NCI-H345 (cell line): ENCODE data around the gene ASTE1.
"Not testable (repeated sequence)": the region's sequence is repeated elsewhere in the genome, so short reads cannot be mapped to it uniquely, and the experiment has no call there.

Experiments used
- DNase-seq: peaks from one replicate; lab custom pipeline; 2025; lab: John Stamatoyannopoulos, UW

Gene ASTE1

DNA sequence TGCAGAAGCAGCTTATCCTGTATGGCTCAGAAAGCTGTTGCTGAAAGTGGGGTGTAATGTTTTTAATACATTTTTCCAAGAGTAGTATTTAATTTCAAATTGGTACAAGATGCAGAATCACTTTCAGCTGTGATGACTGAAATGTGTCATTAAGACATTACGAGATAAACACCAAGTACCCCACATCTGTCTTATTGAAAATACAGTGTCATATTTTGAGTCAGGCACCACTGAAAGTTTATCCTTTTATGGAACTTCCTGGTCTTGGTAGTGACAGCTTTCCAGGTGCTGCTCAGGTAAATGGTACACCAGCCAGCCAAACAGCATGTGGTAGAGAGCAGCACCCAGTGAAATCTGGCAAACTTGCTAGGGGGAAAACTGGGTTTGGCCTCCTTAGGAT is 16.9 kb downstream of the ASTE1 start:
- DNase-seq = no peak

DNA sequence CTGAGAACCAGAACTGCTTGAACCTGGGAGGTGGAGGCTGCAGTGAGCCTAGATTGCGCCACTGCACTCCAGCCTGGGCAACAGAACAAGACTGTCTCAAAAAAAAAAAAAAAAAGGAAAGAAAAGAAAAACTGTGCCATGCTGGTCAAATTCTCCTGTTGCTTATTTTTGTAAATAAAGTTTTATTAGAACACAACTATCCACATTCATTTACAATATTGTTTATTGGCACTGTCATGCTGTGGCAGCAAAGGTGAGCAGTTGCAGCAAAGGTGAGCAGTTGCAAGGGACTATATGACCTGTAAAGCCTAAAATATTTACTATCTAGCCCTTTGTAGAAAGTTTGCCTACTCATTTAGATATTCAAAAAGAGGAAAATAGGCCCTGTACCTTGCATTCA is 18.3 kb downstream of the ASTE1 start:
- DNase-seq = no peak

DNA sequence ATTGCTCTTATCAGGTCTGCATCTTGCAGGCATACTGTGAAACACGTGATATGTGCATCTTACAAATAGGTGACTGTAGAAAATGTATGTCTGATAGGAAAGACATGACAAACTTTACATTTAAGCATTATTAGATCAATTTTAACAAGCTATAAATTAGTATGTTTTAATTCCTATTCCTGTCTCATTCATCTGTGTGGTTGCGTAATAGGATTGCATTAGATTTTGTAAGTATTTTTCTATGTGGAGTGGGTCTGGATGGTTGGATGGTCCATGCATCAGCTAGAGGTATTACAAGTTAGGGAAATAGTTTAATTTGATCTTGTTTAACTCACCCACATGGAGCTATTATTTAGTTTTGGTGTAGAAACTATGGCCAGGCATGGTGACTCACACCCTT is 18.8 kb downstream of the ASTE1 start:
- no peak for DNase-seq

DNA sequence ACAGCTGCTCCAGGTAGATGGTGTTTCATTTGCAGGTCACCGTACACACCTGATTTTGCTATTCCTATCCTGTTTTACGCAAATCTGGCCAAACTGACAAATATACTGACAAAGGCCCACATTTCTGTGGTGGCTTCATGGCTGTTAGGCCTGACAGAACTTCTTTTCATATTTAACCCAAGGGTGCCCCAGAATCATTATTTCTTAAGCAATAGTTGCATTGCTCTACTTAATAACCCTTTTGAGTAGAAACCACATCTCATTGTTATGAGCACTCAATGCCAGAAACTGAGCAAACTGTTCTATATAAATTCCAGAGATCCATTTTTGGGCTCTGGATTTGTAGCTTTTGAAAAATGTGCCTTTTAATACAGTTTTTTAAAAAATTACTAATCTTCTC is 19.4 kb downstream of the ASTE1 start:
- DNase-seq = no peak

DNA sequence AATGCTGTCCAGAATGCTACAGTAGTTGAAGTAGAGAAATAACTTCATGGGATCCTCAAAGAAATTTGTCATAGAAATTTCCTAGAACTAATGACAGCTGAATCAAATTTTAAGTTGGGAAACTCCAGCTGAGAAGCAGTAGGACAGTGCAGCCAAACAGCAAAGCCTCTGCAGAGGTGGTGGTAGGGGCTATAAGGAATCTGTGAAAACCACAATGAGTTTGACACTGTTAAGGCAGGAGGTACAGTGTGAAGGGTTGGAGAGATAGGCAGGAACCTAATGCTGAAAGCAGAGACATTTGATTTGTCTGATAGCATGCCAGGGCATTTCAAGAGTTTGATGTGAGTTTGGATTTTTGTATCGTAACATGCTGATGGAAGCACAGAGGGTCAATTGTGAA is 22.0 kb downstream of the ASTE1 start:
- no peak for DNase-seq

DNA sequence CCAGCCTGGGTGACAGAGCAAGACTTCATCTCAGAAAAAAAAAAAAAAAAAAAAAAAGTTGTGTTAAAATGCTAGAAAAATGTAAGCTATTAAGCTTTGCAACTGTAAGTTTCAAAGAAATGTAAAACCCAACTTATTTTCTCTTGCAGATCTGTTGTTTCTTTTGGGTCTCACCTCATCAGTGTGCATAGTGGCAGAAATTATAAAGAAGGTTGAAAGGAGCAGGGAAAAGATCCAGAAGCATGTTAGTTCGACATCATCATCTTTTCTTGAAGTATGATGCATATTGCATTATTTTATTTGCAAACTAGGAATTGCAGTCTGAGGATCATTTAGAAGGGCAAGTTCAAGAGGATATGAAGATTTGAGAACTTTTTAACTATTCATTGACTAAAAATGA is 25.6 kb downstream of the ASTE1 start:
- DNase-seq = no peak

DNA sequence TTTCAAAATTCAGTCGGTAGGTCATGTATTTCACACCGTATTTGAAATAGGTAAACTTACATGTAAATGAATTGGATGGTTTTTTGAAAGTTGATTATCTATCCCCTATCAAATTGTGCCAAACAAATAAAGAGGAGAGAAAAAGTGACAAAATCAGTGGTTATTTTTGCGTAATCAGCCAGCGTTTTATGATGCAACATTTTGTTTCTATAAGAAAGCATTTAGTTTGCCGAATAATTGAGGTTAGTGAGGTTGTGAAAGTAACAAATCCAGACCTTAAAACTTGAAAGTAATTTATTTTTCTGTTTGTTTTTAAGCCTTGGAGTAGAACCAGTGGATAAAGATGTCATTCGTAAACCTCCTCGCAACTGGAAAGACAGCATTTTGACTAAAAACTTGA is 29.3 kb downstream of the ASTE1 start:
- DNase-seq = no peak

DNA sequence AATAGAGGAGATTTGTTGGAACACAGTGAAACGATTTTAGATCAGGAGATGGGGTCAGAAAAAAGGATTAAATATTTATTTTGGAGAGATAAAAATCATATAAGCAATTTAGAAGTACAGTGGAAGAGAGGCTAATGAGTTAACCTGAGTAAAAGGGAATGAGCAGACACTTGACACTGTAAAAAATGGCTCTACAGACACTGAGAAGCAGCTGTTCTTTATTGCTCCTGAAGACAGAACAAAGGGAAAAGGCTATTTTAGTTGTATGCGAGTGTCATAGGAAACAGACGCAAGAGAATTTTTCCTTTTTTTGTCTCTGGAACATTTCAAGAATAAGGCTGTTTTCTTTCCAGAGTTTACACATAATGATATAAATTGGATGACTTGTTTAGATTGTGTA is 34.3 kb downstream of the ASTE1 start:
- DNase-seq = no peak

DNA sequence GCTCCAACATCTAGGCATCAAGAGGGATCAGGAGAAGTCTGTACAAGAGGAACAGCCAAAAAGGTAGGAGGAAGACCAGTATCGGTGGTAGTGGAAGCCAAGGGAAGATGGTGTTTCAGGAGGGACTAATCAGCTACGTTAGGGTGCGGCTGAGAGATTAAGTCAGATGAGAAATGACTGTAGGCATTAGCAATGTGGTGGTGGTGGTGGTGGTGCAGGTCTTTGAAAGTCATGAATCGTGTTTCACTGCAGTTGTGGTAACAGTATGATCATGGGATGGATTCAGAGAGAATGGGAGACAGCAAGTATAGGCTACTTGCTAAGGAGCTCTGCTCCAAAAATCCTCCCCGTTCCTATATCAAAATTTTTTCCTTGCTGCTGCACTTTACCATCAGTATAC is 35.5 kb downstream of the ASTE1 start:
- no peak for DNase-seq

DNA sequence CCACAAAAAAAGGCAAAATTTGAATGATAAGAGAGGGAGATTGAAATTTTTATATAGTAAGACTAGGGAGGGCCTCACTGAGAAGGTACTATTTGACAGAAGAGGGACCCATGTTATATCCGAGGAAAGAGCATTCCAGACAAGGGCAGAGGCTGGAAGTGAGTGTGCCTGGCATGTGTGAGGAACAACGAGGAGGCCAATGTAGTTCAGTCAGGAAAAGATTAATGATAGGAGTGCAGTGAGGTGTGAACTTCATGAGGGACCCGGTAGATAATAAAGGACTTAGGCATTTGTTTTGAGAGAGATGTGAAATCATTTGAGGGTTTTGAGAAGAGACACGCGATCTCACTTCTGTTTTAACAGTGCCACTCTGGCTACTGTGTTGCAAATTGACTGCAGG is 36.3 kb downstream of the ASTE1 start:
- DNase-seq = no peak

DNA sequence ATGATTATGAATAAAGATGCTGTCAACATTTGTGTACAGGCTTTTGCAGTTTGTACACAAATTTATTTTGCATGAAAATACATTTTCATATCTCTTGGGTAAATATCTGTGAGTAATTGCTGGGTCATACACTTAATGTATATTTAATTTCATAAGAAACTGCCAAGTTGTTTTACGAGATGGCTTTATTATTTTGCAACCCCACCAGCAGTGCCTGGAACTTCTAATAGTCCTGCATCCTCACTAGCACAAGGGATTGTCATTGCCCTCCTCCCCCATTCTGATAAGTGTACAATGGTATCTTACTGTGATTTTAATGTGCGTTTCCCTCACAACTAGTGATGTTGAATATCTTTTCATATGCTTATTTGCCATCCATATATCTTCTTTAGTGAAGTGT is 45.2 kb downstream of the ASTE1 start:
- no peak for DNase-seq

DNA sequence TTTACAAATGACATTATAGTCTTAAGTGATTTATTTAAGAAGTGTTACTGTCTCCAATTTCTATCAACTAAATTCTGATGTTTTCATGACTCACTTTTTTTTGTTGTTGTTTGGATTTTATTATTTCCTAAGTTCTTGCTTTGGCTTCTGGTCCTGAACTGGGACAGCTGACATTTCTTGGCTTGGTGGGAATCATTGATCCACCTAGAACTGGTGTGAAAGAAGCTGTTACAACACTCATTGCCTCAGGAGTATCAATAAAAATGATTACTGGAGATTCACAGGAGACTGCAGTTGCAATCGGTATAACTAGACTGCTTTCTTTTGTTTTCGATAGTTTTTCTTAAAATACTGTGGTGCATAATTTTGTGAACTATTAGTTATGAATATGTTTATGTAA is 47.5 kb downstream of the ASTE1 start:
- DNase-seq = no peak

DNA sequence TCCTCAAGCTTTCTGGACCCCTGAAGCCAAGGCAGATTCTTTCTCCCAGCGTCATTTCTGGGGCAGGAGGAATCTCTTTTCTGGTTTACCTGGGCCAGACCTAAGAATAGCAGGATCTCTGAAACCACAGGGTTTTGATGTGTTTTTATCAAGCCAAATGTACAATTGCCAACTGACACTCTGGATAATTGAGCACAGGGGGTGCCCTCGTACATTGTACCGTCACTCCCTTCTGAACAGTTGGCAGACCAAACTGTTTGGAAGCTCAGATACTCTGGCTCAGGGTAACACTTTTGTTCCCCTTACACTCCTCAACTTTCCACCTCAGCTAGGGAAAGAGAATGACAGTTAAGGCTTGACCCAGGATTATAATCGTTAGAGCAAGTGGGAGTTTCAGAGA is 49.9 kb downstream of the ASTE1 start:
- no peak for DNase-seq

DNA sequence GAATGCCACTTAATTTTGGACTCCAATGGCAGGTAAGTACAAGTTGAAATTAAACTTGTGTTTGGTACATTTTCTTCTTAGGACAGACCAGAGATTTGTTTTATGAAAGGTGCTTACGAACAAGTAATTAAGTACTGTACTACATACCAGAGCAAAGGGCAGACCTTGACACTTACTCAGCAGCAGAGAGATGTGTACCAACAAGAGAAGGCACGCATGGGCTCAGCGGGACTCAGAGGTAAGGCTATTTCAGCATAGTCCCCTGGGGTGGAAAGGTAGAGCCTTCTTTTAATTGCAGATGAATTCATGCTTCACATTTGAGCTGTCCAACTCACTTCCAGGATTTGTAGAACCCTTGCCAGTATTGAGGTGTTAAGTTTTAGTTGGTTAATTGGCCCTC is 51.4 kb downstream of the ASTE1 start:
- no peak for DNase-seq

DNA sequence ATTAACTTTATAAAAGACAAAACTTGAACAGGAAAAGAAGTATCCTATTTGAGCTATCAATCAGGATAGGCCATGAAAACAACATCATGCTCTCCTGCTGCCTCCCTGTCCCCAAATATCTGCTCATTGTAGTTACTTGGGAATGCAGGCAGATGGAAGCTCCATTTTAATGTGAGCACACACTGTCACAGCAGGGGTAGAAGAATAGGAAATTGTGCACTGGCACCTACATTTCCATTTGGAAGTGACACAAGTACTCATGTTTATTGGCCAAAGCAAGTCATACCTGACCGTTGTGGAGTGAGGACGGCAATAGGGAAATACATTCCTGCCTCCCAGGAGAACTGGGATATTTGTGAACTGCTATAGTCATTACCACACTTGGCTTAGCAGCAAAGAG is 52.4 kb downstream of the ASTE1 start:
- DNase-seq = no peak

DNA sequence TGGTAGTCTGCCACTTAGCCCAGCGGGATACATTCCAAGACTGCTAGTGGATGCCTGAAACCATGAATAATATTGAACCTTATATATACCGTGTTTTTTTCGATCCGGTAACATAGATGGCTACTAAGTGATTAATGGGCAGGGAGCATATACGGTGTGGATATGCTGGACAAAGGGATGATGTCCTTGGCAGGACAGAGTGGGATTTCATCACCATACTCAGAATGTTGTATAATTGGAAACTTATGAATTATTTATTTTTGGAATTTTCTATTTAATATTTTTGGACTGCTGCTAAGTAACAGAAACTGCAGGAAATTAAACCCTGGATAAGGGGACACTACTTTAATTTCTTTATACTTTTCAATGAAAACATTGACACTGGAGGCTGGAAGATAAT is 53.2 kb downstream of the ASTE1 start:
- DNase-seq = no peak

DNA sequence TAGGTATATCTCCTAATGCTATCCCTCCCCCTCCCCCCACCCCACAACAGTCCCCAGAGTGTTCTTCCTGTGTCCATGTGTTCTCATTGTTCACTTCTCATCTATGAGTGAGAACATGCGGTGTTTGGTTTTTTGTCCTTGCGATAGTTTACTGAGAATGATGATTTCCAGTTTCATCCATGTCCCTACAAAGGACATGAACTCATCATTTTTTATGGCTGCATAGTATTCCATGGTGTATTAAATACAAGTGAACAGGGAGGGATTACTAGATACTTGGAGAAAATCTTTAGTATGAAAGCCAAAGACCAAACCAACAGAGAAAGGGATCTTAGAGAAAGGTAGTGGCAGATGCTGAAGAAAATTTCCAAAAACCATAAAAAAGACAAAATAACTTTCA is 54.0 kb downstream of the ASTE1 start:
- DNase-seq = not testable (repeated sequence)

DNA sequence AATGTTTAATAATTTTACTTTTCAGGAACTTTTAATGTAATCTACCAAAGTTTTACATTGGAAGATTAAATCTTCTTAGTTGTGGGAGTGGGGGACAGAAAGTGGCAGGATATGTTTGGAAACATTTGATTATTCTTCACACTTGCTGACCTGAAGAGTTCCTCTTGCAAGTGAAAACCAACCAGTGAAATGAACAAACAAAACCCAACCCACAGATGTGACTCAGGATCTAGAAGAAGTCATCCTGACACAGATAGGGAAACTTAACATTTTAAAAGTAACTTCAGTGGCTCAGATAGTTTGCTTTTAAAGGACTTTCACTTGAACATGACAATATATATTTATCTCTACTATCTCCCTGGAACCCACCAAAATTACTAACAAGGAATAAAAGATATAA is 55.4 kb downstream of the ASTE1 start:
- DNase-seq = no peak

DNA sequence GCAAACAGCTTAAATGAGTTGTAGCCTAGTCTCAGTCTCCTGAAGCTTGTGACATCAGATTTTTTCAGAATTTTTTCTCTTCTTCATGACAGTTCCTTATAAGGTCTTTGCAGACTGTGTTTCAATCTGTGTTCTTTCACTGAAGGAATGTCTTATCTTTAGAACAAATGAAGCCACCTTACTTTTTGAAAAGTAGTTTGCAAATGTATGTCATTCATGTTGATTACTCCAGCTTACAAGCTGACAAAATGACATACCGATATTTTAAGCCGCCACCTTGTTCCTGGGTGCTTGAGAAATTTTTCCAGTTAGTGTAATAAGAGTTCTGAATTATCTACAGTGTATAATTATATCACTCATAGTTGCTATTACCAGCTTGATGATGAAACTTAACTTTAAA is 57.0 kb downstream of the ASTE1 start:
- no peak for DNase-seq

DNA sequence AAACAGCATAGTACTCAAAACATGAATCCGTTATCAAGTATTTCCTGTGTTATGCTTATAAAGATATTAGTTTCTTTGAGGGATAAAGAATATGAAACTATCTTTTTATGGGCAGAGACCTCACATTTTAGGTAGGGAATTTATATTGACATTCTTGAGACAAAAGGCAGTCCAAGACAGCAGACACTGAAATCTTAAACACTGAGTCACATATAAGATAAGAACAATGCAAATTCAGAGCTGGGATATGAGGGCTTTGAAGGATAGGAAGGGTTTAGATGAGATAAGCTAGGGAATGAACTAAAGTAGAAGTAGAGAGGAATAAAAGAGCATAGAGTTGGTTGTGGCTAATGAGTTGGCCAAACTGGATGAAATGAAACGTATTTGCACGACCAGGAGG is 58.4 kb downstream of the ASTE1 start:
- no peak for DNase-seq

DNA sequence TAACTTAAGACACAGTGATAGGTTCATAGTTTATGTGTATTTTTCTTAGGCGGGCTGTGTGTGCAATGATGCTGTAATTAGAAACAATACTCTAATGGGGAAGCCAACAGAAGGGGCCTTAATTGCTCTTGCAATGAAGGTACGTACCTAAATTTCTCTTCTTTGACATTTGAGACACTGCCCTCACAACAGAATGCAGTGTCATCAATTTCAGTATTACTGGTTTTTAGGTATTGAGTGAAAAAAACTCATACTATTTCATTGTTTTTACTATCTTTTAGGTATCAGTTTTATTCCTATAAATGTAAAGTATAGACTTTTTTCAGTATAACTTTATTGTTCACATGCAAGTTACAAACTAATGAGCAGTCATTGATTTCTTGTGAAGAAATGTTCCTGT is 59.3 kb downstream of the ASTE1 start:
- no peak for DNase-seq

DNA sequence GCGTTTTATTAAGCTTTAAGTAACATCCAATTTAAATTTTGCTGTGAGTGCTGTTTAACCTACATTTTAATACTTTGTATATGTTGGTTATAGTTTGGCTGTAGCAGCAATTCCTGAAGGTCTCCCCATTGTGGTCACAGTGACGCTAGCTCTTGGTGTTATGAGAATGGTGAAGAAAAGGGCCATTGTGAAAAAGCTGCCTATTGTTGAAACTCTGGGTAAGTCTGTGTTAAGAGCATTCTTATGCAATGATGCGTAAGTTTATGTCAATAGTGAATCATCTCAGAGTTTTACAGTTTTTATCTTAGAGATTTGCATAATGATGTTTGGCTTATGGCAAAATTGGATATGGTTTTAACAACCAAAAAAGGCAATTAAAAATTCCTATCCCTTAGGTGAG is 62.7 kb downstream of the ASTE1 start:
- DNase-seq = no peak
